Endodermal cell (in vitro differentiated cells): ENCODE results near the gene RAD9A. TPM values are rescaled to one million over a fixed set of nuclear protein-coding genes. Genes with fewer than 3 reads are reported as not detected.
A peak's percentile ranks its signal among the peaks of the same experiment; 100 is the strongest.

Experiments used
- DNase-seq: peaks from one replicate; pipeline ENCODE4 v3.0.0-alpha.2; 2017
- H3K27ac ChIP-seq: 2 replicates; pipeline ENCODE4 v1.5.1; 2013; ENCODE audit warnings: mild to moderate bottlenecking, low read depth, low read length, moderate library complexity
- H3K27me3 ChIP-seq: 2 replicates; pipeline ENCODE4 v1.6.1; 2013; ENCODE audit warnings: mild to moderate bottlenecking, low read length, moderate library complexity; ENCODE audit not compliant: insufficient read depth, control insufficient read depth, poor library complexity, severe bottlenecking
- H3K36me3 ChIP-seq: 2 replicates; pipeline ENCODE4 v1.7.0; 2013; ENCODE audit warnings: mild to moderate bottlenecking, low read length, moderate library complexity; ENCODE audit not compliant: control insufficient read depth, insufficient read depth
- H3K4me1 ChIP-seq: one replicate; pipeline ENCODE4 v1.7.0; 2013; ENCODE audit warnings: low read length; ENCODE audit not compliant: control insufficient read depth, insufficient read depth
- H3K4me3 ChIP-seq: 2 replicates; pipeline ENCODE4 v1.5.1; 2013; ENCODE audit warnings: mild to moderate bottlenecking, low read length, moderate library complexity
- H3K9ac ChIP-seq: 2 replicates; pipeline ENCODE4 v1.6.1; 2013; ENCODE audit warnings: mild to moderate bottlenecking, low read length, moderate library complexity; ENCODE audit not compliant: poor library complexity, severe bottlenecking; ENCODE audit errors: extremely low read depth
- H3K9me3 ChIP-seq: 2 replicates; pipeline ENCODE4 v1.6.1; 2013; ENCODE audit warnings: mild to moderate bottlenecking, low read length, moderate library complexity; ENCODE audit not compliant: control insufficient read depth
- H3K27ac Mint-ChIP-seq: 2 replicates; pipeline ENCODE4 v1.8.0; 2020; ENCODE audit warnings: mixed read lengths
- H3K27me3 Mint-ChIP-seq: 2 replicates; pipeline ENCODE4 v1.8.0; 2021; ENCODE audit warnings: mild to moderate bottlenecking, mixed read lengths; ENCODE audit not compliant: insufficient read depth
- H3K36me3 Mint-ChIP-seq: 2 replicates; pipeline ENCODE4 v1.8.0; 2020; ENCODE audit warnings: low read depth, mixed read lengths
- H3K4me1 Mint-ChIP-seq: 2 replicates; pipeline ENCODE4 v1.8.0; 2020; ENCODE audit warnings: mixed read lengths
- H3K4me3 Mint-ChIP-seq: 2 replicates; pipeline ENCODE4 v1.8.0; 2020; ENCODE audit warnings: mild to moderate bottlenecking, moderate library complexity, mixed read lengths
- H3K9me3 Mint-ChIP-seq: 2 replicates; pipeline ENCODE4 v1.8.0; 2020; ENCODE audit warnings: mild to moderate bottlenecking, mixed read lengths
- CTCF ChIP-seq: fragments of 200-600 bp; sonication (generic); conservative IDR thresholded peaks from 2 replicates; pipeline ENCODE4 v1.5.0; 2021; ENCODE audit warnings: antibody characterized with exemption, mild to moderate bottlenecking
- WGBS, 2 experiments: methylation state at CpG; one replicate each; pipeline versions ENCODE4 v1.1.5 to v1.1.7; 2013; ENCODE audit warnings: missing lambda C conversion rate in 2 of 2, mixed read lengths in 1 of 2; ENCODE audit not compliant: insufficient coverage in 1 of 2, insufficient read length in 1 of 2; 5-methylcytosine and 5-hydroxymethylcytosine counted together
- total RNA-seq, 2 donors: library from RNA; stranded (reverse); fragmentation: NEBNext Ultra II Directional in 1 of 2; extraction: Animal tissue kit (Norgen Biotek cat#: 25700) in 1 of 2; gene quantifications; 2 replicates in 1 of 2; 3 replicates in 1 of 2; pipeline ENCODE4 v1.2.1, GENCODE V29; 2021

The RAD9A gene
- total RNA-seq, 2 donors from 2014 or later = 28.3 to 41.4 TPM

- Mint-ChIP-seq H3K27ac (peak within 1 kb of the TSS; percentile 90), H3K36me3 (peaks cover 18% of the 10 kb centered on the region), H3K4me3 (peak within 1 kb of the TSS; percentile 83), H3K9me3 (no peaks in the 10 kb centered on the region), H3K4me1 (peaks cover 3% of the 10 kb centered on the region), H3K27me3 (no peaks in the 10 kb centered on the region)
- Histone ChIP-seq H3K4me1 (peaks cover 3% of the 10 kb centered on the region), H3K9me3 (no peaks in the 10 kb centered on the region), H3K27me3 (no peaks in the 10 kb centered on the region), H3K4me3 (peak within 1 kb of the TSS; percentile 99), H3K27ac (no peak within 1 kb of the TSS), H3K36me3 (peaks cover 26% of the 10 kb centered on the region), H3K9ac (peak within 1 kb of the TSS; percentile 95)
- DNase-seq = peak; percentile 100
- TF ChIP-seq CTCF = no peak
- 0 to 5% methylated on average over 27 to 68 of the region's 68 CpGs for WGBS, 2 experiments
These were observed 36.5 kb downstream of the RAD9A start, which contains the start of gene RPS6KB2 for GRCh38 chr11:67428052-67429001. RPS6KB2 (plus strand) TSS chr11:67428494; CDS start chr11:67428546, 52 bp downstream.

DNA sequence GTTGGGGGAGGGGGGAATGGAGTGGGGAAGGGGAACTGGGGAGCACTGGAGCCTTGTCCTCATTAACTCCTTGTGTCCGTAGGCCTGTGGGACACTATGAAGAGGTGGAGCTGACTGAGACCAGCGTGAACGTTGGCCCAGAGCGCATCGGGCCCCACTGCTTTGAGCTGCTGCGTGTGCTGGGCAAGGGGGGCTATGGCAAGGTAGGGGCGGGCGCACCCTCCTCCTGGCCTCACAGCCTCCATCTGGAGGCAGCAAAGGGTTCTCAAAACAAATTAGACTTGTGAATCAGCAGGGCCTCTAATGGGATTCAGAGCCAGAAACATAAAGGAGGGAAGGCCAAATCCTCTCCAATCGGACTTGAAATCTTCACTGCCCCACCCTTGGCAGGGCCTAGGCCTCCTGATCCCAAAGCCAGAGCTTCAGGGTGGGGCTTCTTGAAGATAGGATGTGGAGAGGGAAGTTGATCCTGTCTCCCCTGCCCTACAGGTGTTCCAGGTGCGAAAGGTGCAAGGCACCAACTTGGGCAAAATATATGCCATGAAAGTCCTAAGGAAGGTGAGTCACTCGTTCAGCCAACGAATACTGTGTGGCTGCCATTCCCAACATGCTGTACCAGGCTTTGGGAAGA, 37.4 kb downstream of the RAD9A start:
- no peak for TF ChIP-seq CTCF

DNA sequence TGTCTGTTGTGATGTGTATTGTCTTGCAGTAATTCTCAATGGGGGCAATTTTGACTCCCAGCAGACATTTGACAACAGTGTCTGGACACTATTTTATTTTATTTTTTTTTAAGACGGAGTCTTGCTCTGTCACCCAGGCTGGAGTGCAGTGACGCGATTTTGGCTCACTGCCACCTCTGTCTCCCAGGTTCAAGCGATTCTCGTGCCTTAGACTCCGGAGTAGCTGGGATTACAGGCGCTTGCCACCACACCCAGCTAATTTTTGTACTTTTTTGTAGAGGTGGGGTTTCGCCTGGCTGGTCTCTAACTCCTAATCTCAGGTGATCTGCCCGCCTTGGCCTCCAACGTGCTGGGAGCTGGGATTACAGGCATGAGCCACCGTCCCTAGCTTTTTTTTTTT, 37.9 kb downstream of the RAD9A start:
- WGBS, 2 experiments = 85 to 92% methylated on average over 10 to 11 of the region's 11 CpGs
- Mint-ChIP-seq H3K4me1 (peaks cover 3% of the 10 kb centered on the region), H3K27ac (no peak overlapping the region)

More for the DNA sequence above, 37.4 kb downstream of the RAD9A start:
- Mint-ChIP-seq H3K9me3 (no peaks in the 10 kb centered on the region), H3K36me3 (peaks cover 20% of the 10 kb centered on the region), H3K27me3 (no peaks in the 10 kb centered on the region), H3K27ac (peak overlapping the region; percentile 90), H3K4me3 (peak overlapping the region; percentile 83), H3K4me1 (peaks cover 3% of the 10 kb centered on the region)
- Histone ChIP-seq H3K9me3 (no peaks in the 10 kb centered on the region), H3K27me3 (no peaks in the 10 kb centered on the region), H3K36me3 (peaks cover 30% of the 10 kb centered on the region), H3K9ac (peak overlapping the region; percentile 95), H3K4me3 (peak overlapping the region; percentile 99), H3K4me1 (peaks cover 3% of the 10 kb centered on the region), H3K27ac (no peak overlapping the region)
- WGBS, 2 experiments = 60 to 65% methylated on average over 8 to 12 of the region's 12 CpGs
- DNase-seq = no peak

More for the DNA sequence above, 37.9 kb downstream of the RAD9A start:
- no peak for DNase-seq
- Mint-ChIP-seq H3K27me3 (no peaks in the 10 kb centered on the region), H3K36me3 (peaks cover 20% of the 10 kb centered on the region), H3K9me3 (no peaks in the 10 kb centered on the region), H3K4me3 (peak overlapping the region; percentile 83)
- peak overlapping the region; percentile 99 for H3K4me3 ChIP-seq
- peaks cover 30% of the 10 kb centered on the region for H3K36me3 ChIP-seq
- peaks cover 3% of the 10 kb centered on the region for H3K4me1 ChIP-seq
- no peaks in the 10 kb centered on the region for H3K9me3 ChIP-seq
- H3K27me3 ChIP-seq = no peaks in the 10 kb centered on the region
- no peak for TF ChIP-seq CTCF
- H3K9ac ChIP-seq = no peak overlapping the region
- H3K27ac ChIP-seq = no peak overlapping the region
